ENCODE results near the gene VPS4B.
"Not testable (repeated sequence)": the region's sequence is repeated elsewhere in the genome, so short reads cannot be mapped to it uniquely, and the experiment has no call there.

Gene VPS4B

DNA sequence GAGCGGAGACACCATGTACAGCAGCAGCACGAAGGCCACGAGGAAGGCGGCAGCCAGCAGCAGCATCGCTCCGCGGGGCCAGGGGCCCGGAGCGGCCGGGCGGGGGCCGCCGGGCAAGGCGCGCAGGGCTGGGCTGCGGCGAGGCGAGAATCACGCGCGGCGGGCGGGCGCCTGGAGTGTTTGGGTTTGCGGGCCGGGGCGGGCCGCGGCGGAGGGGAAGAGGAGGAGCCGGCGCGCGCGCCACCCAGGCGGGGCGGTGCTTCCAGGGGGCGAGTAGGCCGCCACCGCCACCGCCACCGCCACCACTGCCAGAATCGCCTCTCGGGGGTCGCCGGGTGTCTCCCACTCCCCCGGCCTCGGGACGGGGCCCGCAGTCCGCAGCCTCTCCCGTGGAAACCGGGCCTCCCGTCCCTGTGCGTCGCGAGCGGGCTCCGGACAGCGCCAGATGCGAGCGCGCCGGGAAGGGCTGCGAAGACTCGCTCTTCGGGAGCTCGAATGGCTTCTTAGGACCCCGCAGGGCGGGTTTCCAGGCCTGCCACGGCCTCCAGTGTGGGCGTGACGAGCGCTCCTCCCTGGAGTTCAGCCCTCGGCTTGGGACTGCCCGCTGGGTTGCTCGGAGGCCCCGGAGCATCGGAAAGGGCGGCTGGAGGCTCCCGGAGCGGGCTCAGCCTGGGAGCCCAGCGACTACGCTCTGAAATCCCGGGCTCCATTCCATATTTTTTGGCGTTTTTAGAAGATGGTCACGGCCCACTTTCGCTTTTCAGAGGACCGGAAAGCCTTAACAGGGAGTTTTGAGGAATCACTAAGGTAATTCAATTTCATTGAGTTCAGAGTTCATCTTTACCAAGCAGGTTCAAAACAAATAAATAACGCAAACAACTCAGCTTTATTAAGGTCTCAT, 55.0 kb downstream of the VPS4B start, which contains the start of gene KDSR:
TSS of gene KDSR (minus strand) at position 154 of the 901 bp plus-strand sequence. CDS start at position 66, 88 bp downstream.
- TF ChIP-seq, protein P1, sequence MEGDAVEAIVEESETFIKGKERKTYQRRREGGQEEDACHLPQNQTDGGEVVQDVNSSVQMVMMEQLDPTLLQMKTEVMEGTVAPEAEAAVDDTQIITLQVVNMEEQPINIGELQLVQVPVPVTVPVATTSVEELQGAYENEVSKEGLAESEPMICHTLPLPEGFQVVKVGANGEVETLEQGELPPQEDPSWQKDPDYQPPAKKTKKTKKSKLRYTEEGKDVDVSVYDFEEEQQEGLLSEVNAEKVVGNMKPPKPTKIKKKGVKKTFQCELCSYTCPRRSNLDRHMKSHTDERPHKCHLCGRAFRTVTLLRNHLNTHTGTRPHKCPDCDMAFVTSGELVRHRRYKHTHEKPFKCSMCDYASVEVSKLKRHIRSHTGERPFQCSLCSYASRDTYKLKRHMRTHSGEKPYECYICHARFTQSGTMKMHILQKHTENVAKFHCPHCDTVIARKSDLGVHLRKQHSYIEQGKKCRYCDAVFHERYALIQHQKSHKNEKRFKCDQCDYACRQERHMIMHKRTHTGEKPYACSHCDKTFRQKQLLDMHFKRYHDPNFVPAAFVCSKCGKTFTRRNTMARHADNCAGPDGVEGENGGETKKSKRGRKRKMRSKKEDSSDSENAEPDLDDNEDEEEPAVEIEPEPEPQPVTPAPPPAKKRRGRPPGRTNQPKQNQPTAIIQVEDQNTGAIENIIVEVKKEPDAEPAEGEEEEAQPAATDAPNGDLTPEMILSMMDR (IDR thresholded peaks at IDR 0.05; ENCODE audit: low read depth, low read length), result no peak
- peak; percentile 99 for DNase-seq
- Histone ChIP-seq H3K9me3 (ENCODE audit: severe bottlenecking) (no peaks in the 10 kb centered on the region), H3K27me3 (ENCODE audit: insufficient read depth, low read depth, severe bottlenecking) (no peaks in the 10 kb centered on the region), H3K4me3 (ENCODE audit: low read depth, low read length) (peak within 1 kb of the TSS; percentile 94), H3K36me3 (peaks cover 6% of the 10 kb centered on the region), H3K27ac (peak within 1 kb of the TSS; percentile 97)

- H3K27me3 ChIP-seq (ENCODE audit: insufficient read depth, low read depth, severe bottlenecking), result no peaks in the 10 kb centered on the region
- peak overlapping the region; percentile 97 for H3K27ac ChIP-seq
- DNase-seq, result peak; percentile 67
- TF ChIP-seq, protein P1 (IDR thresholded peaks at IDR 0.05; ENCODE audit: low read depth, low read length), result no peak
- peaks cover 15% of the 10 kb centered on the region for H3K36me3 ChIP-seq
- no peaks in the 10 kb centered on the region for H3K9me3 ChIP-seq (ENCODE audit: severe bottlenecking)
- peak overlapping the region; percentile 94 for H3K4me3 ChIP-seq (ENCODE audit: low read depth, low read length)
Measured at GRCh38 chr18:63366213-63367052, 55.8 kb downstream of the VPS4B start.

- Histone ChIP-seq H3K9me3 (ENCODE audit: severe bottlenecking) (no peaks in the 10 kb centered on the region), H3K36me3 (peaks cover 18% of the 10 kb centered on the region), H3K27me3 (ENCODE audit: insufficient read depth, low read depth, severe bottlenecking) (no peaks in the 10 kb centered on the region), H3K4me3 (ENCODE audit: low read depth, low read length) (peak overlapping the region; percentile 94), H3K27ac (no peak overlapping the region; the same call in 1 of the 2 replicates)
- no peak for DNase-seq
- TF ChIP-seq, protein P1 (IDR thresholded peaks at IDR 0.05; ENCODE audit: low read depth, low read length), result no peak
Measured at GRCh38 chr18:63365876-63366212, 56.4 kb downstream of the VPS4B start.

DNA sequence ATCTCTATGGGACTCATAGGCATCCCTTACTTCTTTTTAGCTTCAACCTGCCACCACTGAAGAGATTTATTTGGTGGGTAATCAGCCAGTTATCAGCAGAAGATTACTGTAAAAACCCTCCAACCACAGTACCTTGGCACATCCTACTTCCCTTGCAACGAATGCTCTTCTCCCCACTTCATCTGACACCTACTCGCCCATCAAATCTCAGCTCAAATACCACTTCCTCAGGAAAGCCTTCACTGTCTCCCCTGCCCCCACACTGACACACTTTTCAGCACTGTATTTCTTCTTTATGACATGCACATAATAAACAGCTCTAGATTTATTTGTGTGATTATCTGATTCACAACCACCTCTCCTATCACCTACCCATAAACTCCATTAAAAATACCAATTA, 58.3 kb downstream of the VPS4B start:
- H3K36me3 ChIP-seq, result peaks cover 33% of the 10 kb centered on the region
- no peak overlapping the region for H3K4me3 ChIP-seq (ENCODE audit: low read depth, low read length)
- H3K27ac ChIP-seq, result no peak overlapping the region
- H3K9me3 ChIP-seq (ENCODE audit: severe bottlenecking), result no peaks in the 10 kb centered on the region
- no peaks in the 10 kb centered on the region for H3K27me3 ChIP-seq (ENCODE audit: insufficient read depth, low read depth, severe bottlenecking)
- no peak for DNase-seq
- TF ChIP-seq, protein P1 (IDR thresholded peaks at IDR 0.05; ENCODE audit: low read depth, low read length), result no peak

DNA sequence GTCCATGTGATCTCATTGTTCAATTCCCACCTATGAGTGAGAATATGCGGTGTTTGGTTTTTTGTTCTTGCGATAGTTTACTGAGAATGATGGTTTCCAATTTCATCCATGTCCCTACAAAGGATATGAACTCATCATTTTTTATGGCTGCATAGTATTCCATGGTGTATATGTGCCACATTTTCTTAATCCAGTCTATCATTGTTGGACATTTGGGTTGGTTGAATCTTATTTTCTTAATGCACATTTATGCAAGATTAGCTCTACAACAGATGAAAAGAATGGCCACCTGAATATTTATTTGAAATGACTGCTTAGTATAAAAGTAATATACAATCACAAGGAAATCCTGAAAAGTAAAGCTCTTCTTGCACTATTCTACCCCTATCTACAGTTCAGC, 58.9 kb downstream of the VPS4B start:
- H3K27ac ChIP-seq; DNase-seq; H3K27me3 ChIP-seq (ENCODE audit: insufficient read depth, low read depth, severe bottlenecking); H3K4me3 ChIP-seq (ENCODE audit: low read depth, low read length); H3K9me3 ChIP-seq (ENCODE audit: severe bottlenecking): not testable (repeated sequence)
- peaks cover 38% of the 10 kb centered on the region for H3K36me3 ChIP-seq
